ENCODE results near the gene ZBTB14.

The ZBTB14 gene

DNA sequence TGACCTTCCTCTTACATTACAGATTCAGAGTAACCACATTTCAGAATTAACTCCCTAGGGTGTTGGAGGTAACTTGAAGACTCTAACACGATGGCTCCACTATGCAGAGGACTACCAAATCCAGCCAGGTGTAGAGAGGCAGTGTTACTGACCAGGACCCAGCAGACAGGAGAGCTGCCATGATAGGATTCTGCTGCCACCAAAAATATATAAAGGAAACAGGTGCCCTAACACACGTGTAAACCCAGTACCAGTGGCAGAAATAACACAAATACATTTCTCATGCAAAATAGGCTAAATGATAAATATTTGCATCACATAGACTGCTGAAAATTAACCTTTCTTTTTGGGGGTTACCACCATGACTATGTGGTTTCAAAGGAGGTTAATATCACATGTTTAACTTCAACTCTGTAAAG, 7.0 kb downstream of the ZBTB14 start:
- DNase-seq (ENCODE audit: low read depth) = no peak
- TF ChIP-seq, protein P1, sequence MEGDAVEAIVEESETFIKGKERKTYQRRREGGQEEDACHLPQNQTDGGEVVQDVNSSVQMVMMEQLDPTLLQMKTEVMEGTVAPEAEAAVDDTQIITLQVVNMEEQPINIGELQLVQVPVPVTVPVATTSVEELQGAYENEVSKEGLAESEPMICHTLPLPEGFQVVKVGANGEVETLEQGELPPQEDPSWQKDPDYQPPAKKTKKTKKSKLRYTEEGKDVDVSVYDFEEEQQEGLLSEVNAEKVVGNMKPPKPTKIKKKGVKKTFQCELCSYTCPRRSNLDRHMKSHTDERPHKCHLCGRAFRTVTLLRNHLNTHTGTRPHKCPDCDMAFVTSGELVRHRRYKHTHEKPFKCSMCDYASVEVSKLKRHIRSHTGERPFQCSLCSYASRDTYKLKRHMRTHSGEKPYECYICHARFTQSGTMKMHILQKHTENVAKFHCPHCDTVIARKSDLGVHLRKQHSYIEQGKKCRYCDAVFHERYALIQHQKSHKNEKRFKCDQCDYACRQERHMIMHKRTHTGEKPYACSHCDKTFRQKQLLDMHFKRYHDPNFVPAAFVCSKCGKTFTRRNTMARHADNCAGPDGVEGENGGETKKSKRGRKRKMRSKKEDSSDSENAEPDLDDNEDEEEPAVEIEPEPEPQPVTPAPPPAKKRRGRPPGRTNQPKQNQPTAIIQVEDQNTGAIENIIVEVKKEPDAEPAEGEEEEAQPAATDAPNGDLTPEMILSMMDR (conservative IDR thresholded peaks at IDR 0.05; ENCODE audit: low read depth, low read length) = no peak
- H3K4me3 ChIP-seq (ENCODE audit: low read length) = no peak overlapping the region

DNA sequence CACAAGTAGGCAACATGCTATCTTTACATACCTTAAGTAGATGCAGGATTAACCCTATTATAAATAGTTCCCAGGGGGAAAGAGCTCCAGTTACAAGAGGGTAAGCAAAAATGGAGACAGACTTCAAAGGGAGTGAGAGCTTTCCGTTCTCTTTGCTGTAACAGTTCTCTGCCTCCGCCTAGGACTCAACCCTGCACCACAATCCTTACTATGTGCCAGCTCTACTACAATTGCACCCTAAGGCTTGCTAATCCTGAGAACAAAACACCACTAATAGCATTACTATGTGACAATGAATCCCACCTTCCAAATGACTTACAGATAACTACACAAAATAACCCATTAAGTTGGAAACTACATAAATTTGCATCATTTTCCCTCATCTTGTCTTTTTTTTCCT, 7.7 kb downstream of the ZBTB14 start:
- no peak overlapping the region for H3K4me3 ChIP-seq (ENCODE audit: low read length)
- TF ChIP-seq, protein P1 (conservative IDR thresholded peaks at IDR 0.05; ENCODE audit: low read depth, low read length) = no peak
- DNase-seq (ENCODE audit: low read depth) = no peak

DNA sequence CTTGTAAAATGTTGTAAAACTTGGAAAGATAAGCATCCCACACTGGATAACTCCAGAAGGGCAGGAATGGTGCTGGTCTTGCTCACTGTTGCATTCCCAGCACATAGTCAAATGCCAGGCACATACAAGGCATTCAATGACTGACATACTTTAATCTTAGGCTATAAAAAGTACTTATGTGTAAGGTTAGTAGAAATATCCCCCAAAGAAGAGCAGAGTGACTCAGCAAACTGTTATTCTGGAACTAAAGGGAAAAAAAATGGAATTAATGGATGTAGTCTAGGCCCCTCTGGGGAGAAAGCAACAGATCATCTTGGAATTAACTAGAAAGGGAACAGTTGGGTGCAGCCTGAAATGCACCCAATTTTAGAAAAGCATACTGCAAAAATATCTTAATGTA, 9.0 kb downstream of the ZBTB14 start:
- DNase-seq (ENCODE audit: low read depth) = no peak
- TF ChIP-seq, protein P1 (conservative IDR thresholded peaks at IDR 0.05; ENCODE audit: low read depth, low read length) = no peak

DNA sequence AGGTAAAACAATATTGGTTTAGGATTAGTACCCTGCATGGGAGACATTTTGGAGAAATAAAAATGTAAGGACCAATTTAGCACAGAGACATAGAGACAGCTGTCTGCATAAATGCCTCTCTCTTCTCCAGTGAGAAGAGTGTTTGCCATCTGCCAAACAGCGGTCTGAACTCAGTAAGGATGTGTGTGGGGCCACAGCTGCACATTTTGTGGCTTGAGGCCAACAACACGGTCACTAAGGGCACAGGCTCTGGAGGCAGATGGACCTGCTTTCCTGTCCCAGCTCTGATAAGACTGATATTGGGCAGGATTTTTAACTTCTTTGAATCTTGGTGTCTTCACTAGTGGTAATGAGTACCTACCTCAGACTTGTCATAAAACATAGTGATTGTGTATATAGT, 10.2 kb downstream of the ZBTB14 start:
- H3K4me3 ChIP-seq (ENCODE audit: low read length) = no peak overlapping the region
- TF ChIP-seq, protein P1 (conservative IDR thresholded peaks at IDR 0.05; ENCODE audit: low read depth, low read length) = no peak
- DNase-seq (ENCODE audit: low read depth) = no peak

More for the DNA sequence above, 9.0 kb downstream of the ZBTB14 start:
- no peak overlapping the region for H3K4me3 ChIP-seq (ENCODE audit: low read length)

DNA sequence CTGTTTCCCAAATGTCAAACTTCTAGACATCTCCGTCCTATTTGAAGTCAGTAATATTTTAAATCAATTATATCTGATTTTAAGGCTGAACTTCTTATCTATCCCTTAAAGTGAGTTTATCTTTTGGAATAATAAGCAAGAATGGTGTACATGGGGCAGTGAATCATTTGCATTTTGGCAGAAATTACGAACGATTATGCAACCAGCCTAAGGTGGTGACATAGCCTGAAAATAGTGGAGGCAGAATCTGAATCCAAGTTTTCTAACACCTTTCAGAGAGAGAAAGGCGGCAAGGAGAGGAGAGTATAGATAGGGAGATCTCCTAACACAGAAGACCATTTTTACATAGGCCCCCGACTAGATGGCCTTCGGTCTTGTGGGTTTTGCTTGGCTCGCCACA, 10.7 kb downstream of the ZBTB14 start:
- DNase-seq (ENCODE audit: low read depth) = no peak
- no peak overlapping the region for H3K4me3 ChIP-seq (ENCODE audit: low read length)
- TF ChIP-seq, protein P1 (conservative IDR thresholded peaks at IDR 0.05; ENCODE audit: low read depth, low read length) = no peak

DNA sequence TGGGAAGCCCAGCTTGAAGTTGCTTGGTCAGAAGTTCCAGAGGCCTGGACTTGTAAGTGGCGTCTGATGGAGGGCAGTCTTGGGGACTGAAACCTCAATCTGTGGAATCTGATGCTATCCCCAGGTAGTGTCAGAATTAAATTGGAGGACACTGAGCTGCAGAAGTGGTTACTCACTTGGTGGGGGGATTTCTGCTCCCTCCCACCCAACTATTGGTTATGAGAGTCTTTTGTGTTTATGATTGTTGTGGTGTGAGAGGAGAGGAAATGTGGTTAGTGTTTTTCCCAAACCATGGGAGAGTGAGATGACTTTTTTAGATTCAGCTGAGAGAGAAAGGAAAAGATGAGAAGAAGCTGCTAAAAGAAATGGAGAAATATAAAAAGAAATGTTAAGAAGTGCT, 12.8 kb downstream of the ZBTB14 start:
- no peak overlapping the region for H3K4me3 ChIP-seq (ENCODE audit: low read length)
- TF ChIP-seq, protein P1 (conservative IDR thresholded peaks at IDR 0.05; ENCODE audit: low read depth, low read length) = no peak
- no peak for DNase-seq (ENCODE audit: low read depth)

DNA sequence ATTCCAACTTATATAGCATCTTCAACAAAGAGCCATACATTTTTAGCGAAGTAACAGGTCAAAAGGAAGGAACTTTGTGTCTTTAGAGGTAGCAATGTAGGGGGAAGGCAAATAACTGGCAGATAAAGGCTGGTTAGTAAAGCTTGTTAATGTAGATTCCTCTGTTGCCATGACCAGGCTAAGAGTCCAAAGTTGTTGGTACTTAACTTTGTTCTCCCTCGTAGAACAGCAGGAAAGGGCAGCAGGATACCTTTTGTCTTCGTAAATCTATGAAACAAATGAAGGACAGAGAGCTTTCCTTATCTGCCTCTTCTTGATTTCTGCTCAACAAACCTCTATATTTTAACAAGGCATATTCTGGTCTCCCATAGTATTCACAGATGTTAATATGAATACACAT, 18.6 kb downstream of the ZBTB14 start:
- DNase-seq (ENCODE audit: low read depth) = no peak
- H3K4me3 ChIP-seq (ENCODE audit: low read length) = no peak overlapping the region
- TF ChIP-seq, protein P1 (conservative IDR thresholded peaks at IDR 0.05; ENCODE audit: low read depth, low read length) = no peak

All from retinal pigment epithelial cell (primary cell).